Measurements from ENCODE around the gene PHLDB2.

DNA sequence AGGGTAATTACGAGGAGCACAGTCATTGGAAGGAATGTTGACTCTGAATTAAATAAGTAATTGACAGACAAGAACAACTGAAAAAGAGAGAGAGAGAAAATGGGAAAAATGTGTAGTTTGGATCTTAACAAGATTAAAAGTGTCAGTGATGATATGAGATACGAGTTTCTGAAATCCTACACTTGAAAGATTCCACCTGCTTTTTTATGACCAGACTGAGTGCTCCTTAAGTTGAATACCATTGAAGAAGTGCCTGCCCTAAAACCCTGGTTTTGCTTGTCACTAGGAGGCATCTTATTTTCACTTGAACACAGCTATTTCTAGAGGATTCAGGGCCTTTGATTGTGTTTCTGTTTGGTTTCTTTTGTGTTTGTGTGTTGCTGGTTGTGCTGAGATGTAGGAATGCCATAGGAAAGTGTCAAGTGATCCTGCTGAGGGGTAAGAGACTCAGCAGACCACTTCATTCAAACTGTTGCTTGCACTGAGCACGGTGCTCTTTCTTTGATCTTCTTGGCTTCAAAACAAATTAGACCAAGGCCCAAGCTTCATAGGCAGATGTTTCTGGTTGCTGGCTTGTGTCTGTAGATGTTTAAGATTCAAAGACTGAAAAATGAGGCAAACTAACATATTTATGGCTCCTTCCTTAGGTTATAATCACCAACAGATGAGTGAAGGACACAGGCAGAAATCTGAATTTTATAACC, 102.5 kb downstream of the PHLDB2 start:
- no peak for TF ChIP-seq CTCF (IDR thresholded peaks at IDR 0.05)
- TF ChIP-seq POLR2A (IDR thresholded peaks at IDR 0.05), result no peak

Data from heart left ventricle (tissue), 13 donors.